ENCODE measurements around the gene SLC12A9.
"Not testable (repeated sequence)": the region's sequence is repeated elsewhere in the genome, so short reads cannot be mapped to it uniquely, and the experiment has no call there.

The SLC12A9 gene

GRCh38 chr7:100852048-100852872 is at the start of gene SLC12A9:
SLC12A9 (plus strand) TSS chr7:100852713; CDS start chr7:100854198, 1,485 bp downstream.
- DNase-seq (ENCODE audit: low read depth in 4 of 4, low spot score in 1 of 4), result peak; percentile 71 to 89 (median 80)

- no peak for DNase-seq (ENCODE audit: low read depth in 4 of 4, low spot score in 1 of 4)
Measured at GRCh38 chr7:100802951-100803350, 49.6 kb upstream of the SLC12A9 start.

GRCh38 chr7:100803398-100804161 is 48.9 kb upstream of the SLC12A9 start:
- DNase-seq (ENCODE audit: low read depth in 4 of 4, low spot score in 1 of 4), result no peak

- DNase-seq (ENCODE audit: low read depth in 4 of 4, low spot score in 1 of 4), result no peak
Measured at GRCh38 chr7:100804681-100805431, 47.7 kb upstream of the SLC12A9 start.

- no peak for DNase-seq (ENCODE audit: low read depth in 4 of 4, low spot score in 1 of 4)
Measured at GRCh38 chr7:100806276-100806675, 46.2 kb upstream of the SLC12A9 start.

GRCh38 chr7:100806883-100807282 is 45.6 kb upstream of the SLC12A9 start:
- not testable (repeated sequence) for DNase-seq (ENCODE audit: low read depth in 4 of 4, low spot score in 1 of 4)

- DNase-seq (ENCODE audit: low read depth in 4 of 4, low spot score in 1 of 4), result no peak
Measured at GRCh38 chr7:100808354-100808875, 44.1 kb upstream of the SLC12A9 start.

- DNase-seq (ENCODE audit: low read depth in 4 of 4, low spot score in 1 of 4), result no peak
Measured at GRCh38 chr7:100811480-100811879, 41.0 kb upstream of the SLC12A9 start.

- no peak for DNase-seq (ENCODE audit: low read depth in 4 of 4, low spot score in 1 of 4)
Measured at GRCh38 chr7:100812729-100813128, 39.8 kb upstream of the SLC12A9 start.

- not testable (repeated sequence) for DNase-seq (ENCODE audit: low read depth in 4 of 4, low spot score in 1 of 4)
Measured at GRCh38 chr7:100816515-100816914, 36.0 kb upstream of the SLC12A9 start.

- DNase-seq (ENCODE audit: low read depth in 4 of 4, low spot score in 1 of 4), result no peak
Measured at GRCh38 chr7:100817097-100817496, 35.4 kb upstream of the SLC12A9 start.

- no peak for DNase-seq (ENCODE audit: low read depth in 4 of 4, low spot score in 1 of 4)
Measured at GRCh38 chr7:100818366-100818765, 34.1 kb upstream of the SLC12A9 start.

GRCh38 chr7:100818825-100819224 is 33.7 kb upstream of the SLC12A9 start:
- DNase-seq (ENCODE audit: low read depth in 4 of 4, low spot score in 1 of 4), result no peak

GRCh38 chr7:100819586-100819985 is 32.9 kb upstream of the SLC12A9 start:
- DNase-seq (ENCODE audit: low read depth in 4 of 4, low spot score in 1 of 4), result no peak

GRCh38 chr7:100822236-100823139 is 30.0 kb upstream of the SLC12A9 start:
- no peak for DNase-seq (ENCODE audit: low read depth in 4 of 4, low spot score in 1 of 4)

- no peak for DNase-seq (ENCODE audit: low read depth in 4 of 4, low spot score in 1 of 4)
Measured at GRCh38 chr7:100823140-100823525, 29.4 kb upstream of the SLC12A9 start.

GRCh38 chr7:100823534-100823933 is 29.0 kb upstream of the SLC12A9 start:
- no peak for DNase-seq (ENCODE audit: low read depth in 4 of 4, low spot score in 1 of 4)

GRCh38 chr7:100824499-100825214 is 27.9 kb upstream of the SLC12A9 start:
- no peak for DNase-seq (ENCODE audit: low read depth in 4 of 4, low spot score in 1 of 4)

GRCh38 chr7:100825215-100825671 is 27.3 kb upstream of the SLC12A9 start:
- DNase-seq (ENCODE audit: low read depth in 4 of 4, low spot score in 1 of 4), result no peak

All from stimulated activated CD4-positive, alpha-beta T cell treated with anti-CD3 and anti-CD28 coated beads, Interleukin-1b, Interleukin-23, amount 100 ng/mL, for 24 hours (primary cell).